ENCODE data around the gene RPL5. TPM values are rescaled to one million over a fixed set of nuclear protein-coding genes. Genes with fewer than 3 reads are reported as not detected.

Gene RPL5
- total and polyA plus RNA-seq, 2 of the 8 experiments (the other 6 are each of a cell fraction or from before 2014, with no cell fraction given): 1,506 to 2,034 TPM

DNA sequence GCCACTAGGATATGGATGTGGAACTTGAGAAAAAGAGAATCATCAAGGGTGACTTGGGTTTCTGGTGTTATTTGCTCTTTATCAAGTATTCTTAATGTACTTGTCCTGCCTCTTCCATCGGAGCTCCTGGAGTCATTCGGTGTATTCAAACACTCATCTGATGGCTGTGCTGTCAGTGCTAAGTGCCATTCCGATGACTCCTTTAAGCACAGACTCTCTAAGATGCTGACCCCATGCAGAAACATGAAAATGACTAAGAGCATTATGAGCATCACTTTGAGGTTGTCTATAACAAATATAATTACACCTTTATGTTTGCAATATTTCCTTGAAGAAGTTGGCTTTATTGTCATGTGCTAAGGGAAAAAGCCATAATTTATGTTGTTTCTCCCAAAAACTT lies 11.3 kb upstream of the RPL5 start:
- CTCF ChIA-PET (ENCODE audit: partially characterized antibody): interaction anchor here (0.6 to 6.1 kb wide), 11 partner anchors 8 to 410 kb away, joined by 3 to 86 read pairs (median 3); partner anchors contain the start of genes EVI5 and RPL5

More for the DNA sequence above, 11.3 kb upstream of the RPL5 start:
- no peak overlapping the region for H3K56ac ChIP-seq (replicated peaks; ENCODE audit: insufficient read length, low read depth, low read length)
- H3K4ac ChIP-seq (replicated peaks; ENCODE audit: insufficient read length, low read depth, low read length): no peak overlapping the region
- no peaks in the 10 kb centered on the region for H3K36me3 ChIP-seq (ENCODE audit: control insufficient read depth in 2 of 4, insufficient read depth in 4 of 4, low read length in 3 of 4)
- no peaks in the 10 kb centered on the region for H4K20me1 ChIP-seq (replicated peaks in 1 of 2; ENCODE audit: control insufficient read depth in 1 of 2, insufficient read depth in 2 of 2, low read length in 2 of 2)
- no peak overlapping the region for H2AFZ ChIP-seq (ENCODE audit: low read length)
- no peak overlapping the region for H2BK20ac ChIP-seq (ENCODE audit: low read length)
- H3K4me3 ChIP-seq (ENCODE audit: extremely low read depth in 1 of 4, insufficient read depth in 2 of 4, low read depth in 3 of 4, low read length in 4 of 4): no peak overlapping the region
- H3K4me2 ChIP-seq (ENCODE audit: insufficient read depth in 1 of 2, low read depth in 2 of 2, low read length in 2 of 2): no peak overlapping the region
- WGBS, 2 experiments (ENCODE audit: extremely low coverage in 1 of 2, insufficient coverage in 1 of 2, insufficient read length in 1 of 2, insufficient replicate concordance in 2 of 2, low coverage in 1 of 2, low lambda C conversion rate in 2 of 2, missing lambda C conversion rate in 1 of 2): 89% methylated on average over 3 of the region's 3 CpGs; no CpG with 5 or more reads in 1 of the 2 experiments
- TF ChIP-seq POLR2A (IDR thresholded peaks at IDR 0.05; ENCODE audit: control extremely low read depth in 1 of 2, low read depth in 2 of 2, low read length in 2 of 2) (no peak), TAF1 (IDR thresholded peaks at IDR 0.05; ENCODE audit: low read depth, low read length) (no peak), SUZ12 (IDR thresholded peaks at IDR 0.05; ENCODE audit: low read length) (no peak), GTF2F1 (IDR thresholded peaks at IDR 0.05; ENCODE audit: borderline replicate concordance, low read depth, low read length) (no peak), MAFK (IDR thresholded peaks at IDR 0.05; ENCODE audit: low read depth, low read length) (no peak), RAD21 (IDR thresholded peaks at IDR 0.05 in 1 of 2, conservative IDR thresholded peaks at IDR 0.05 in 1 of 2; ENCODE audit: low read depth in 2 of 2, low read length in 2 of 2) (no peak), POU5F1 (IDR thresholded peaks at IDR 0.05; ENCODE audit: low read depth, low read length) (no peak), CEBPB (IDR thresholded peaks at IDR 0.05; ENCODE audit: low read depth, low read length) (no peak), CBX5 (IDR thresholded peaks at IDR 0.05; ENCODE audit: low read depth, low read length) (no peak), BRCA1 (IDR thresholded peaks at IDR 0.05; ENCODE audit: low read depth, low read length) (no peak), GABPA (IDR thresholded peaks at IDR 0.05; ENCODE audit: borderline replicate concordance, insufficient read depth, low read length) (no peak), CREB1 (IDR thresholded peaks at IDR 0.05) (no peak), POLR2AphosphoS5 (IDR thresholded peaks at IDR 0.05; ENCODE audit: low read depth, low read length) (no peak), YY1 (IDR thresholded peaks at IDR 0.05; ENCODE audit: low read depth, low read length) (no peak), TCF12 (IDR thresholded peaks at IDR 0.05; ENCODE audit: low read depth, low read length) (no peak)
- H2BK12ac ChIP-seq (ENCODE audit: low read depth, low read length): no peak overlapping the region
- H4K91ac ChIP-seq (replicated peaks; ENCODE audit: insufficient read length, low read length): no peak overlapping the region
- H2BK120ac ChIP-seq (replicated peaks; ENCODE audit: low read depth, low read length): no peak overlapping the region
- DNase-seq (ENCODE audit: low read depth in 1 of 2, low spot score in 2 of 2) (no peak), FAIRE-seq (no peak)
- POLR2A ChIA-PET (ENCODE audit: partially characterized antibody): interaction anchor here (0.8 to 2.0 kb wide), 3 partner anchors 11 to 23 kb away, joined by 6 to 17 read pairs (median 6); partner anchors contain the start of gene RPL5
- no peak overlapping the region for H4K5ac ChIP-seq (ENCODE audit: insufficient read length, low read depth, low read length)
- H3K23ac ChIP-seq (ENCODE audit: insufficient read length): no peak overlapping the region
- H3K23me2 ChIP-seq (ENCODE audit: low read depth, low read length): no peaks in the 10 kb centered on the region
- H3K9me3 ChIP-seq (ENCODE audit: insufficient read depth in 2 of 2, low read depth in 1 of 2, low read length in 1 of 2): no peaks in the 10 kb centered on the region
- H3K18ac ChIP-seq (ENCODE audit: extremely low read depth, low read length): no peak overlapping the region
- H4K8ac ChIP-seq (ENCODE audit: extremely low read depth, insufficient read depth, low read length): no peak overlapping the region
- no peaks in the 10 kb centered on the region for H3K79me1 ChIP-seq (ENCODE audit: low read depth, low read length)
- no peak overlapping the region for H3K9ac ChIP-seq (replicated peaks in 1 of 4; ENCODE audit: extremely low read depth in 1 of 4, low read depth in 3 of 4, low read length in 3 of 4)
- no peaks in the 10 kb centered on the region for H3K4me1 ChIP-seq (replicated peaks in 1 of 4; ENCODE audit: control insufficient read depth in 3 of 4, insufficient read depth in 4 of 4, low read length in 3 of 4)
- H2AK5ac ChIP-seq (ENCODE audit: low read depth, low read length): no peak overlapping the region
- no peak overlapping the region for H2BK15ac ChIP-seq (ENCODE audit: low read length)
- H3K27me3 ChIP-seq (replicated peaks in 1 of 4; ENCODE audit: control insufficient read depth in 3 of 4, extremely low read depth in 1 of 4, insufficient read depth in 3 of 4, low read length in 3 of 4): no peaks in the 10 kb centered on the region
- H3K79me2 ChIP-seq (ENCODE audit: control insufficient read depth in 1 of 2, insufficient read depth in 2 of 2, low read length in 2 of 2): no peaks in the 10 kb centered on the region
- H3K14ac ChIP-seq (ENCODE audit: insufficient read length): no peak overlapping the region
- no peak overlapping the region for H3K27ac ChIP-seq (ENCODE audit: low read depth, low read length)
- no peak overlapping the region for H2BK5ac ChIP-seq (ENCODE audit: low read depth, low read length)
